HUDEP-2 (cell line): ENCODE measurements around the gene SLC9A5.
A peak's percentile ranks its signal among the peaks of the same experiment; 100 is the strongest.

Source experiments
- DNase-seq, 76 experiments: peaks; one replicate each; lab custom pipeline; 2025; ENCODE audit not compliant: unreplicated experiment in 76 of 76; lab: John Stamatoyannopoulos, UW

The SLC9A5 gene

GRCh38 chr16:67299269-67299668 is 50.5 kb downstream of the SLC9A5 start:
- no peak for DNase-seq

- no peak for DNase-seq
Observed at GRCh38 chr16:67301080-67301782, 52.5 kb downstream of the SLC9A5 start.

- no peak for DNase-seq
Observed at GRCh38 chr16:67302076-67302475, 53.3 kb downstream of the SLC9A5 start.

- DNase-seq, result no peak
Observed at GRCh38 chr16:67302970-67303369, 54.2 kb downstream of the SLC9A5 start.

- no peak for DNase-seq
Observed at GRCh38 chr16:67304020-67304419, 55.2 kb downstream of the SLC9A5 start.

GRCh38 chr16:67305216-67306071 is 56.7 kb downstream of the SLC9A5 start:
- DNase-seq, result no peak

- no peak for DNase-seq
Observed at GRCh38 chr16:67310561-67310960, 61.8 kb downstream of the SLC9A5 start.

- peak in 11 of 76 experiments; percentile 8 to 50 (median 21) for DNase-seq
Observed at GRCh38 chr16:67311607-67312488, 63.1 kb downstream of the SLC9A5 start.

GRCh38 chr16:67312719-67313118 is 63.9 kb downstream of the SLC9A5 start:
- no peak for DNase-seq

- no peak for DNase-seq
Observed at GRCh38 chr16:67317853-67318252, 69.1 kb downstream of the SLC9A5 start.
